SU-DHL-6 (cell line): Measurements from ENCODE around the gene DOK6.

ENCODE experiments used
- H2AFZ ChIP-seq: fragments of 200-600 bp; sonication (generic); 2 replicates; pipeline ENCODE4 v1.6.1; 2014; ENCODE audit warnings: low read depth, mild to moderate bottlenecking, moderate library complexity, mixed read lengths, antibody characterized with exemption, low read length; ENCODE audit not compliant: severe bottlenecking
- H3F3A ChIP-seq: fragments of 200-600 bp; shearing (Covaris generic); 2 replicates; pipeline ENCODE4 v1.6.0; 2016; ENCODE audit warnings: antibody characterized with exemption, mild to moderate bottlenecking; ENCODE audit not compliant: insufficient read depth
- H3K27ac ChIP-seq: fragments of 200-600 bp; sonication (generic); 2 replicates; pipeline ENCODE4 v1.5.1; 2016; ENCODE audit warnings: low read depth, mild to moderate bottlenecking, low read length, moderate library complexity, mixed read lengths
- H3K27me3 ChIP-seq: fragments of 200-600 bp; sonication (generic), shearing (Covaris generic); 2 replicates; pipeline ENCODE4 v1.6.0; 2014; ENCODE audit warnings: mild to moderate bottlenecking, low read length
- H3K36me3 ChIP-seq: fragments of 200-600 bp; sonication (generic); 2 replicates; pipeline ENCODE4 v1.6.1; 2014; ENCODE audit warnings: mild to moderate bottlenecking, low read length, mixed read lengths
- H3K4me2 ChIP-seq: fragments of 300-600, 200-600 bp; shearing (Covaris generic), sonication (generic); 2 replicates; pipeline ENCODE4 v1.6.0; 2014; ENCODE audit warnings: low read length, low read depth, mild to moderate bottlenecking; ENCODE audit not compliant: poor library complexity, severe bottlenecking
- H3K4me3 ChIP-seq: fragments of 200-600 bp; sonication (generic); 2 replicates; pipeline ENCODE4 v1.5.1; 2014; ENCODE audit warnings: antibody characterized with exemption, low read length, mild to moderate bottlenecking, mixed read lengths; ENCODE audit not compliant: insufficient read depth, poor library complexity, severe bottlenecking
- H3K79me2 ChIP-seq: fragments of 200-600 bp; sonication (generic); 2 replicates; pipeline ENCODE4 v1.6.1; 2014; ENCODE audit warnings: mild to moderate bottlenecking, low read length, moderate library complexity; ENCODE audit not compliant: insufficient read depth
- H3K9ac ChIP-seq: fragments of 200-600 bp; sonication (generic); 2 replicates; pipeline ENCODE4 v1.7.0; 2014; ENCODE audit warnings: mild to moderate bottlenecking, low read length
- H3K9me2 ChIP-seq: fragments of 200-600 bp; sonication (generic); replicated peaks from 2 replicates; pipeline ENCODE4 v1.6.1; 2014; ENCODE audit warnings: low read length; ENCODE audit not compliant: insufficient read depth
- H3K9me3 ChIP-seq: fragments of 200-600 bp; sonication (generic); 2 replicates; pipeline ENCODE4 v1.6.1; 2014; ENCODE audit warnings: low read length, mixed read lengths; ENCODE audit not compliant: insufficient read depth
- H4K20me1 ChIP-seq: fragments of 200-600 bp; sonication (generic); 2 replicates; pipeline ENCODE4 v1.6.1; 2014; ENCODE audit warnings: low read depth, mild to moderate bottlenecking, antibody characterized with exemption, low read length, moderate library complexity, mixed read lengths
- CTCF ChIP-seq: fragments of 200-600 bp; sonication (generic); IDR thresholded peaks from one replicate; pipeline ENCODE4 v1.5.1; 2017; ENCODE audit warnings: antibody characterized with exemption, mild to moderate bottlenecking, low read length, moderate library complexity; ENCODE audit not compliant: insufficient read depth, poor library complexity, severe bottlenecking
- EZH2phosphoT487 ChIP-seq: fragments of 200-600 bp; sonication (generic), shearing (Covaris generic); conservative IDR thresholded peaks from 2 replicates; pipeline ENCODE4 v1.6.1; 2018; ENCODE audit warnings: mild to moderate bottlenecking, antibody characterized with exemption, low read length, moderate library complexity, mixed read lengths

DOK6 gene

DNA sequence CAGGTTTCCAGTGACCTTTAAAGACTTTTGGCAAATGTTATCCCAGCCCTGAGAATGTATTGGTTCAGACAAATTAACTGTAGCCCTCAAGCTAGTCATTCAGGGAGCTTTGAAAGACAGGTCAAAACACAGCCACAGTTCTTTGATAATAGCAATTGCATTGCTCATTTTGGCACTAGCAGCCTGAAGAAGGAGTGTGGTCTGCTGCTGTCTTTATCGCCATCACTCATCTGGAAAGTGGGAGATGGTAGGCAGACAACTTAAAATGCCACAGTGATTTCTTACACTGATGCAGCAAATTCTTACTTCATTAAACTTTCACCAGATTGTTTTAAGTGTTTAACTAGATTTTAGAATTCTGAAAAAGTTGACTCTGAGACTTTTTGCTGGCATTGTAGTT, 47.2 kb downstream of the DOK6 start:
- H4K20me1 ChIP-seq = no peaks in the 10 kb centered on the region
- H3K27me3 ChIP-seq = no peaks in the 10 kb centered on the region
- TF ChIP-seq EZH2phosphoT487 = no peak
- TF ChIP-seq CTCF = no peak
- H3K9me3 ChIP-seq = no peaks in the 10 kb centered on the region
- H3K9me2 ChIP-seq = no peaks in the 10 kb centered on the region
- H2AFZ ChIP-seq = no peak overlapping the region
- no peak overlapping the region for H3K9ac ChIP-seq
- no peak overlapping the region for H3K4me3 ChIP-seq
- no peak overlapping the region for H3K27ac ChIP-seq
- no peaks in the 10 kb centered on the region for H3F3A ChIP-seq
- no peaks in the 10 kb centered on the region for H3K79me2 ChIP-seq
- H3K4me2 ChIP-seq = no peak overlapping the region
- no peaks in the 10 kb centered on the region for H3K36me3 ChIP-seq

- TF ChIP-seq CTCF (no peak), EZH2phosphoT487 (no peak)
- H3K79me2 ChIP-seq = no peaks in the 10 kb centered on the region
- no peaks in the 10 kb centered on the region for H3F3A ChIP-seq
- no peaks in the 10 kb centered on the region for H3K27me3 ChIP-seq
- no peak overlapping the region for H3K4me3 ChIP-seq
- no peaks in the 10 kb centered on the region for H3K9me2 ChIP-seq
- no peaks in the 10 kb centered on the region for H3K9me3 ChIP-seq
- no peaks in the 10 kb centered on the region for H4K20me1 ChIP-seq
- no peaks in the 10 kb centered on the region for H3K36me3 ChIP-seq
- no peak overlapping the region for H2AFZ ChIP-seq
- H3K4me2 ChIP-seq = no peak overlapping the region
- H3K9ac ChIP-seq = no peak overlapping the region
- H3K27ac ChIP-seq = no peak overlapping the region
These were observed 54.4 kb downstream of the DOK6 start for GRCh38 chr18:69455125-69455524.

DNA sequence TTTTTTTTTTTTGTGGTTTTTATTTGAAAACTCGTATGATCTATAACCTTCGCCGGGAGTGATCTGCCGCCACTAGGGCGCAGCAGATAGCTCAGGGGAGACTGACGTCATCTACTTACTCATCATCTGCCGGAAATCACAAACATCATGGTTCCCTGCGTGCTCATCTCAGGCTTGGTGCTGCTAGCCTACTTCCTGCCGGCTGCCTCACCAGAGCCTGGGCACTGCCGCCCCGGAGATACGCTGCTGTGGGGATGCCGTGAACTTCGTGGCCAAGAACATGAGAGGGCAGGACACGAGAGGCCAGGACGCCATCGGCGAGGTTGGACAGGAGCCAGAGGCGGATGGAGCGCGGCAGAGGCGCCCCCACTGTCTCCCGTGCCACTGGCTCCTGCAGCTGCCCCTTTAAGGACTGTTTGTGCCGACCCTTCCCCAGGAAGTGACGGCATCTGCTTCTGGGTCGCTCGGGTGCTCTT, 68.8 kb downstream of the DOK6 start:
- Histone ChIP-seq H4K20me1 (no peaks in the 10 kb centered on the region), H3K9ac (no peak overlapping the region), H3K4me2 (no peak overlapping the region), H3K27ac (no peak overlapping the region), H3K36me3 (no peaks in the 10 kb centered on the region), H3K9me3 (no peaks in the 10 kb centered on the region), H3K79me2 (no peaks in the 10 kb centered on the region), H2AFZ (peak overlapping the region; percentile 51), H3K27me3 (no peaks in the 10 kb centered on the region), H3K4me3 (no peak overlapping the region), H3F3A (no peaks in the 10 kb centered on the region), H3K9me2 (no peaks in the 10 kb centered on the region)
- TF ChIP-seq EZH2phosphoT487 = no peak
- TF ChIP-seq CTCF = peak; percentile 35
